GM12872 (cell line): ENCODE results near the gene ZGPAT.

ENCODE experiments used
- CTCF ChIP-seq: IDR thresholded peaks from 3 replicates; pipeline ENCODE4 v1.5.1; 2011; ENCODE audit warnings: low read depth, mild to moderate bottlenecking, low read length, moderate library complexity; ENCODE audit not compliant: insufficient read depth

ZGPAT gene

GRCh38 chr20:63746751-63747315 lies 39.0 kb downstream of the ZGPAT start:
- TF ChIP-seq CTCF: no peak

GRCh38 chr20:63747622-63748069 lies 39.8 kb downstream of the ZGPAT start:
- TF ChIP-seq CTCF: no peak

GRCh38 chr20:63748070-63748933 lies 40.5 kb downstream of the ZGPAT start:
- no peak for TF ChIP-seq CTCF

GRCh38 chr20:63748934-63749270 lies 41.1 kb downstream of the ZGPAT start:
- TF ChIP-seq CTCF: no peak

- no peak for TF ChIP-seq CTCF
These were observed 42.0 kb downstream of the ZGPAT start for GRCh38 chr20:63749597-63750508.

- TF ChIP-seq CTCF: no peak
These were observed 43.1 kb downstream of the ZGPAT start for GRCh38 chr20:63750807-63751470.
